ENCODE data around the gene ENAH. TPM values are rescaled to one million over a fixed set of nuclear protein-coding genes. Genes with fewer than 3 reads are reported as not detected.

ENAH gene
- total RNA-seq, 1 experiment from 2014 or later: 285 TPM

- Histone ChIP-seq H3T11ph (ENCODE audit: low read length) (no peak overlapping the region), H3K27me3 (ENCODE audit: insufficient read depth, low read length) (no peaks in the 10 kb centered on the region), H2AFZ (ENCODE audit: low read length) (no peak overlapping the region), H3K79me1 (ENCODE audit: insufficient read depth, low read depth, low read length, poor library complexity, severe bottlenecking) (no peaks in the 10 kb centered on the region), H3K23ac (ENCODE audit: insufficient read length, low read depth, low read length) (no peak overlapping the region), H2BK15ac (ENCODE audit: low read depth, low read length) (no peak overlapping the region), H3K9ac (ENCODE audit: extremely low read depth, insufficient read length, low read length) (no peak overlapping the region), H2AK5ac (ENCODE audit: insufficient read length, low read length) (no peak overlapping the region), H2BK20ac (ENCODE audit: low read depth, low read length, poor library complexity, severe bottlenecking) (no peak overlapping the region), H3K23me2 (ENCODE audit: insufficient read length, low read depth, low read length, poor library complexity, severe bottlenecking) (no peaks in the 10 kb centered on the region), H2BK12ac (ENCODE audit: insufficient read length, low read depth, low read length) (no peak overlapping the region), H3K4ac (ENCODE audit: low read depth, low read length) (no peak overlapping the region), H4K8ac (replicated peaks; ENCODE audit: insufficient read length, low read depth, low read length) (no peak overlapping the region), H3K56ac (ENCODE audit: insufficient read length, low read depth, low read length) (no peak overlapping the region), H3K18ac (ENCODE audit: insufficient read length, low read depth, low read length) (no peak overlapping the region), H4K5ac (ENCODE audit: insufficient read length, low read depth, low read length) (no peak overlapping the region), H3K4me2 (ENCODE audit: insufficient read depth, insufficient read length, low read length) (no peak overlapping the region), H2BK120ac (ENCODE audit: low read depth, low read length, poor library complexity, severe bottlenecking) (no peak overlapping the region), H3K27ac (ENCODE audit: insufficient read length, low read depth, low read length) (no peak overlapping the region), H3K9me3 (ENCODE audit: control insufficient read depth, low read depth, low read length) (no peaks in the 10 kb centered on the region), H3K79me2 (ENCODE audit: insufficient read depth, low read length) (no peaks in the 10 kb centered on the region), H3K4me1 (ENCODE audit: insufficient read depth, low read length) (0 out of 2 replicates have a peak, but pooled peaks cover 2% of the 10 kb centered on the region), H3K14ac (ENCODE audit: insufficient read depth, low read length) (no peak overlapping the region), H4K20me1 (ENCODE audit: control insufficient read depth, insufficient read depth, insufficient read length) (no peaks in the 10 kb centered on the region), H4K91ac (ENCODE audit: insufficient read length, low read depth, low read length) (no peak overlapping the region), H2BK5ac (ENCODE audit: insufficient read length, low read length) (no peak overlapping the region)
- H3K4me3 Mint-ChIP-seq: no peak overlapping the region
- H3K9me3 Mint-ChIP-seq: no peaks in the 10 kb centered on the region
- H3K36me3 Mint-ChIP-seq (ENCODE audit: insufficient read depth in 1 of 3, low read depth in 3 of 3): no peaks in the 10 kb centered on the region
- TF ChIP-seq CTCF (conservative IDR thresholded peaks at IDR 0.05): no peak
- H3K4me1 Mint-ChIP-seq: peaks cover 22 to 25% of the 10 kb centered on the region in 2 experiments
- H3K27ac Mint-ChIP-seq: no peak overlapping the region
- DNase-seq: peak; percentile 20
- H3K27me3 Mint-ChIP-seq (ENCODE audit: low read depth): no peaks in the 10 kb centered on the region; the same call in 1 of the 2 replicates
- WGBS (ENCODE audit: extremely low coverage, insufficient read length, low lambda C conversion rate): no CpG with 5 or more reads among the region's 3 CpGs
Measured at GRCh38 chr1:225485226-225485625, 167.7 kb downstream of the ENAH start.
